Adrenal gland (tissue), 12 donors: ENCODE results near the gene PPP1R9B. TPM values are rescaled to one million over a fixed set of nuclear protein-coding genes. Genes with fewer than 3 reads are reported as not detected.
A peak's percentile ranks its signal among the peaks of the same experiment; 100 is the strongest.

Source experiments
- DNase-seq, 7 donors: peaks; one replicate each; pipeline ENCODE4 v3.0.0-alpha.2; 2019 to 2020
- H3K27ac ChIP-seq, 5 donors: fragments of 200-600 bp; sonication (generic) in 4 of 5; 1 replicate in 3 of 5; 2 replicates in 2 of 5; pipeline versions ENCODE4 v1.5.1 to v1.8.0; 2016 to 2020; ENCODE audit warnings: mild to moderate bottlenecking in 1 of 5
- H3K27me3 ChIP-seq: fragments of 200-600 bp; 2 replicates; pipeline ENCODE4 v1.8.0; 2021
- H3K36me3 ChIP-seq, 2 donors: fragments of 200-600 bp; replicated peaks in 1 of 2; 1 replicate in 1 of 2; 2 replicates in 1 of 2; pipeline versions ENCODE4 v1.5.1 to v1.8.0; 2018 to 2022
- H3K4me1 ChIP-seq, 2 donors: fragments of 200-600 bp; replicated peaks in 1 of 2; 1 replicate in 1 of 2; 2 replicates in 1 of 2; pipeline versions ENCODE4 v1.5.1 to v1.8.0; 2018 to 2021
- H3K4me3 ChIP-seq, 4 donors: fragments of 200-600 bp; sonication (generic) in 3 of 4; one replicate each; pipeline ENCODE4 v1.5.1; 2016 to 2018
- H3K9me3 ChIP-seq, 3 donors: fragments of 200-600 bp; sonication (generic) in 1 of 3; replicated peaks in 1 of 3; 1 replicate in 2 of 3; 2 replicates in 1 of 3; pipeline versions ENCODE4 v1.5.1 to v1.8.0; 2016 to 2021
- POLR2A ChIP-seq, 2 donors: fragments of 450-650 bp; IDR thresholded peaks; one replicate each; pipeline ENCODE4 v1.6.1; 2017; ENCODE audit warnings: antibody characterized with exemption in 2 of 2, mild to moderate bottlenecking in 2 of 2, moderate library complexity in 1 of 2
- WGBS, 4 donors: extraction: QIAGEN DNeasy Blood & Tissue Kit in 2 of 4; methylation state at CpG; one replicate each; pipeline versions ENCODE4 v1.1.5 to v1.1.7; 2013 to 2017; 5-methylcytosine and 5-hydroxymethylcytosine counted together
- intact Hi-C, 2 donors: fragments of 100-400 bp; cut with DNase I; formaldehyde crosslinking; loops; one replicate each; pipeline versions ENCODE4 v1.14.1 to v1.15.0; 2022 to 2023
- polyA plus RNA-seq, 3 donors: library from polyadenylated mRNA; stranded (reverse); fragments of 200-250 nt in 2 of 3; fragments of 350-450 nt in 1 of 3; fragmentation: Illumina TruSeq in 1 of 3; extraction: RNeasy Lipid Tissue Mini Kit (QIAGEN cat#74804) in 1 of 3; gene quantifications; one replicate each; pipeline ENCODE4 v1.2.3, GENCODE V29; 2013 to 2014
- total RNA-seq, 9 donors: library from RNA; depleted of rRNA in 4 of 9; stranded (reverse); fragments of >200 nt in 4 of 9; fragments of 120-200 nt in 1 of 9; fragmentation: NEBNext Ultra II Directional in 1 of 9; extraction: Animal tissue kit (Norgen Biotek cat#: 25700) in 1 of 9; gene quantifications; one replicate each; pipeline versions ENCODE4 v1.1.0 to v1.2.4, GENCODE V29; 2013 to 2023
- TF ChIP-seq, protein P1 (sequence below), 6 experiments: fragments of 450-650 bp in 4 of 6; fragments of 200-600 bp in 2 of 6; sonication (generic) in 1 of 6; IDR thresholded peaks; 1 replicate in 5 of 6; 2 replicates in 1 of 6; pipeline versions ENCODE4 v1.5.1 to v1.8.0; 2016 to 2021; ENCODE audit warnings: antibody characterized with exemption in 6 of 6, mild to moderate bottlenecking in 2 of 6, moderate library complexity in 1 of 6
- donor health status: healthy with polysubstance abuse.
- donor health status: Bipolar disorder and iron deficiency.
- donor health status: DM: yes; HTN: yes; CAD: no.
- donor health status: DM: no; HTN: no; CAD: no.
- donor health status: DM: no; HTN: no; CAD: no.
- donor health status: DM: yes; HTN: yes; CAD: no.

PPP1R9B gene
- total and polyA plus RNA-seq, 12 donors = 21.8 to 128 (median 52.1) TPM

GRCh38 chr17:50096092-50096491 lies 54.4 kb downstream of the PPP1R9B start:
- no peaks in the 10 kb centered on the region for H3K27me3 ChIP-seq
- intact Hi-C loops = loop anchor here in 1 of 2 donors (5.0 kb wide), 1 partner anchor 51 kb away; no protein-coding TSS in a partner anchor
- TF ChIP-seq POLR2A (IDR thresholded peaks at IDR 0.05) = no peak
- TF ChIP-seq, protein P1, sequence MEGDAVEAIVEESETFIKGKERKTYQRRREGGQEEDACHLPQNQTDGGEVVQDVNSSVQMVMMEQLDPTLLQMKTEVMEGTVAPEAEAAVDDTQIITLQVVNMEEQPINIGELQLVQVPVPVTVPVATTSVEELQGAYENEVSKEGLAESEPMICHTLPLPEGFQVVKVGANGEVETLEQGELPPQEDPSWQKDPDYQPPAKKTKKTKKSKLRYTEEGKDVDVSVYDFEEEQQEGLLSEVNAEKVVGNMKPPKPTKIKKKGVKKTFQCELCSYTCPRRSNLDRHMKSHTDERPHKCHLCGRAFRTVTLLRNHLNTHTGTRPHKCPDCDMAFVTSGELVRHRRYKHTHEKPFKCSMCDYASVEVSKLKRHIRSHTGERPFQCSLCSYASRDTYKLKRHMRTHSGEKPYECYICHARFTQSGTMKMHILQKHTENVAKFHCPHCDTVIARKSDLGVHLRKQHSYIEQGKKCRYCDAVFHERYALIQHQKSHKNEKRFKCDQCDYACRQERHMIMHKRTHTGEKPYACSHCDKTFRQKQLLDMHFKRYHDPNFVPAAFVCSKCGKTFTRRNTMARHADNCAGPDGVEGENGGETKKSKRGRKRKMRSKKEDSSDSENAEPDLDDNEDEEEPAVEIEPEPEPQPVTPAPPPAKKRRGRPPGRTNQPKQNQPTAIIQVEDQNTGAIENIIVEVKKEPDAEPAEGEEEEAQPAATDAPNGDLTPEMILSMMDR (IDR thresholded peaks at IDR 0.05) = no peak
- H3K36me3 ChIP-seq = peaks cover 0 to 23% of the 10 kb centered on the region in 2 donors
- peak in 1 of 7 donors; percentile 42 for DNase-seq
- WGBS, 4 donors = 5 to 14% (median 13%) methylated on average over 2 to 6 of the region's 6 CpGs
- H3K9me3 ChIP-seq = no peaks in the 10 kb centered on the region
- H3K4me1 ChIP-seq = peaks cover 21 to 22% of the 10 kb centered on the region in 2 donors
- peak overlapping the region in 4 of 5 donors; percentile 80 to 84 (median 82) for H3K27ac ChIP-seq
- H3K4me3 ChIP-seq = peak overlapping the region in 3 of 4 donors; percentile 87 to 97 (median 91)

- no peaks in the 10 kb centered on the region for H3K9me3 ChIP-seq
- peak overlapping the region; percentile 87 to 97 (median 91) for H3K4me3 ChIP-seq
- H3K36me3 ChIP-seq = peaks cover 0 to 23% of the 10 kb centered on the region in 2 donors
- H3K4me1 ChIP-seq = peaks cover 16 to 17% of the 10 kb centered on the region in 2 donors
- intact Hi-C loops = loop anchor here in 1 of 2 donors (5.0 kb wide), 1 partner anchor 52 kb away; no protein-coding TSS in a partner anchor
- no peak for TF ChIP-seq POLR2A (IDR thresholded peaks at IDR 0.05)
- TF ChIP-seq, protein P1 (IDR thresholded peaks at IDR 0.05) = no peak
- H3K27ac ChIP-seq = peak overlapping the region in 4 of 5 donors; percentile 80 to 84 (median 82)
- 1 to 2% (median 1%) methylated on average over 12 of the region's 12 CpGs for WGBS, 4 donors
- DNase-seq = no peak
- no peaks in the 10 kb centered on the region for H3K27me3 ChIP-seq
Observed at GRCh38 chr17:50095626-50096037, 54.8 kb downstream of the PPP1R9B start.

GRCh38 chr17:50094753-50095619 lies 55.5 kb downstream of the PPP1R9B start, which contains the start of gene PDK2:
PDK2 (plus strand) TSS chr17:50095351; CDS start chr17:50095436, 85 bp downstream.
- H3K36me3 ChIP-seq = peaks cover 0 to 24% of the 10 kb centered on the region in 2 donors
- 0 to 1% (median 1%) methylated on average over 38 to 68 of the region's 68 CpGs for WGBS, 4 donors
- peak within 1 kb of the TSS; percentile 87 to 97 (median 91) for H3K4me3 ChIP-seq
- peaks cover 10 to 11% of the 10 kb centered on the region in 2 donors for H3K4me1 ChIP-seq
- intact Hi-C loops = loop anchor here in 1 of 2 donors (5.0 kb wide), 1 partner anchor 52 kb away; no protein-coding TSS in a partner anchor
- TF ChIP-seq, protein P1 (IDR thresholded peaks at IDR 0.05) = peak in 1 of 6 experiments; percentile 9
- TF ChIP-seq POLR2A (IDR thresholded peaks at IDR 0.05) = peak; percentile 60 to 90
- H3K9me3 ChIP-seq = no peaks in the 10 kb centered on the region
- peak within 1 kb of the TSS; percentile 27 to 84 (median 81) for H3K27ac ChIP-seq
- peak; percentile 96 to 99 (median 98) for DNase-seq
- H3K27me3 ChIP-seq = no peaks in the 10 kb centered on the region

GRCh38 chr17:50094243-50094752 lies 56.2 kb downstream of the PPP1R9B start:
- peak; percentile 86 to 98 (median 94) for DNase-seq
- Histone ChIP-seq H3K27ac (peak overlapping the region; percentile 27 to 84 (median 77)), H3K4me1 (peaks cover 9 to 10% of the 10 kb centered on the region in 2 donors), H3K36me3 (peaks cover 0 to 26% of the 10 kb centered on the region in 2 donors), H3K9me3 (no peaks in the 10 kb centered on the region), H3K27me3 (no peaks in the 10 kb centered on the region), H3K4me3 (peak overlapping the region in 3 of 4 donors; percentile 26 to 91 (median 87))
- WGBS, 4 donors = 0 to 1% (median 0%) methylated on average over 19 to 21 of the region's 21 CpGs
- TF ChIP-seq POLR2A (IDR thresholded peaks at IDR 0.05) = peak in 1 of 2 donors; percentile 39
- TF ChIP-seq, protein P1 (IDR thresholded peaks at IDR 0.05) = peak; percentile 81 to 96 (median 93)
- intact Hi-C loops = no loop called here
